Measurements from ENCODE around the gene NRAP. TPM values are rescaled to one million over a fixed set of nuclear protein-coding genes. Genes with fewer than 3 reads are reported as not detected.

Gene NRAP
- total and polyA plus RNA-seq, 2 of the 4 experiments (the other 2 are of a cell fraction), result not detected

GRCh38 chr10:113557903-113558321, 105.9 kb downstream of the NRAP start:
- Histone ChIP-seq H2BK15ac (ENCODE audit: low read depth, low read length) (no peak overlapping the region), H4K20me1 (ENCODE audit: insufficient read depth, low read length) (no peaks in the 10 kb centered on the region), H2AK9ac (replicated peaks; ENCODE audit: low read depth, low read length, poor library complexity) (no peak overlapping the region), H4K5ac (ENCODE audit: low read depth, low read length) (no peak overlapping the region), H4K91ac (ENCODE audit: insufficient read depth, low read depth, low read length) (no peak overlapping the region), H3K56ac (ENCODE audit: extremely low read depth, insufficient read depth, low read length) (no peak overlapping the region), H3K9me1 (ENCODE audit: insufficient read depth, low read length) (no peaks in the 10 kb centered on the region), H2AFZ (replicated peaks; ENCODE audit: low read length, poor library complexity) (peak overlapping the region; percentile 49), H2BK120ac (ENCODE audit: low read depth, low read length) (no peak overlapping the region), H3K27ac (ENCODE audit: insufficient read depth, low read length) (no peak overlapping the region), H3K23ac (ENCODE audit: low read depth, low read length) (no peak overlapping the region), H3K79me1 (ENCODE audit: low read depth in 1 of 2, low read length in 2 of 2) (no peaks in the 10 kb centered on the region), H3K4ac (ENCODE audit: low read depth, low read length) (no peak overlapping the region), H2AK5ac (ENCODE audit: low read depth, low read length) (no peak overlapping the region), H3K4me1 (ENCODE audit: control insufficient read depth, insufficient read depth, low read length) (no peaks in the 10 kb centered on the region), H3K27me3 (ENCODE audit: control insufficient read depth, insufficient read depth, low read length) (peaks cover 6% of the 10 kb centered on the region; the same call in 1 of the 2 replicates), H3K14ac (replicated peaks; ENCODE audit: low read depth, low read length) (no peak overlapping the region), H4K8ac (ENCODE audit: low read depth in 2 of 2, low read length in 2 of 2) (no peak overlapping the region), H2BK5ac (ENCODE audit: low read depth, low read length, poor library complexity, severe bottlenecking) (no peak overlapping the region), H3K4me3 (ENCODE audit: insufficient read depth, low read depth, low read length) (no peak overlapping the region), H2BK20ac (ENCODE audit: low read depth, low read length) (no peak overlapping the region), H3K9me3 (ENCODE audit: control insufficient read depth, insufficient read depth, low read length) (no peaks in the 10 kb centered on the region), H3K9ac (ENCODE audit: low read depth, low read length) (no peak overlapping the region), H3K4me2 (ENCODE audit: low read depth, low read length) (no peak overlapping the region; the same call in 1 of the 2 replicates), H3K18ac (ENCODE audit: low read depth, low read length) (no peak overlapping the region), H3K36me3 (ENCODE audit: control insufficient read depth, insufficient read depth, low read length) (no peaks in the 10 kb centered on the region)
- no peak for ATAC-seq (ENCODE audit: low read depth)
- dilution Hi-C loops (cut with HindIII; ENCODE audit: low sequenced_read_pairs, unreplicated experiment), result no loop called here
- no peak for DNase-seq
- ChIA-PET POLR2A (ENCODE audit: unreplicated experiment) (no interaction called here), CTCF (no interaction called here)
- no TSS peak for BruUV-seq (replicated peaks)
- intact Hi-C loops (cut with micrococcal nuclease), result no loop called here
- 17% methylated on average over 8 of the region's 9 CpGs; no CpG with 5 or more reads in 1 of the 2 experiments for WGBS, 2 experiments (ENCODE audit: extremely low coverage in 2 of 2, insufficient read length in 1 of 2)
- TF ChIP-seq ELK1 (IDR thresholded peaks at IDR 0.05; ENCODE audit: borderline replicate concordance, low read depth, low read length) (no peak), BHLHE40 (IDR thresholded peaks at IDR 0.05; ENCODE audit: low read depth, low read length) (no peak), SMC3 (IDR thresholded peaks at IDR 0.05; ENCODE audit: low read depth, low read length) (no peak), CEBPB (IDR thresholded peaks at IDR 0.05; ENCODE audit: low read depth, low read length) (no peak), RCOR1 (IDR thresholded peaks at IDR 0.05; ENCODE audit: insufficient replicate concordance, low read length) (no peak), CHD1 (IDR thresholded peaks at IDR 0.05; ENCODE audit: low read depth, low read length) (no peak), MAFK (IDR thresholded peaks at IDR 0.05; ENCODE audit: low read depth, low read length) (no peak), MXI1 (IDR thresholded peaks at IDR 0.05; ENCODE audit: borderline replicate concordance, low read depth, low read length) (no peak), FOS (IDR thresholded peaks at IDR 0.05; ENCODE audit: low read depth, low read length) (no peak), MAZ (IDR thresholded peaks at IDR 0.05; ENCODE audit: borderline replicate concordance, low read depth, low read length) (no peak), NFE2L2 (IDR thresholded peaks at IDR 0.05; ENCODE audit: low read depth, low read length) (no peak)
- in situ Hi-C loops (cut with MboI; ENCODE audit: low sequenced_read_pairs), result no loop called here
